Smooth muscle cell (in vitro differentiated cells): ENCODE data around the gene KCNK4. TPM values are rescaled to one million over a fixed set of nuclear protein-coding genes. Genes with fewer than 3 reads are reported as not detected.

Experiments
- DNase-seq: peaks from one replicate; lab custom pipeline; 2025; ENCODE audit not compliant: unreplicated experiment; lab: John Stamatoyannopoulos, UW
- H2AFZ ChIP-seq: fragments of 200-600 bp; sonication (generic); 2 replicates; pipeline ENCODE4 v1.6.0; 2016; ENCODE audit warnings: antibody characterized with exemption, low read depth, mild to moderate bottlenecking
- H3F3A ChIP-seq: fragments of 200-600 bp; sonication (generic); 2 replicates; pipeline ENCODE4 v1.6.0; 2017; ENCODE audit warnings: antibody characterized with exemption, low read depth
- H3K27ac ChIP-seq: fragments of 200-600 bp; sonication (generic); 2 replicates; pipeline ENCODE4 v1.5.1; 2016; ENCODE audit warnings: low read depth, mild to moderate bottlenecking
- H3K27me3 ChIP-seq: fragments of 200-600 bp; sonication (generic); 2 replicates; pipeline ENCODE4 v1.6.1; 2016; ENCODE audit warnings: low read depth, mild to moderate bottlenecking
- H3K36me3 ChIP-seq: fragments of 200-600 bp; sonication (generic); 2 replicates; pipeline ENCODE4 v1.5.1; 2016; ENCODE audit warnings: low read depth
- H3K4me1 ChIP-seq: fragments of 200-600 bp; sonication (generic); 2 replicates; pipeline ENCODE4 v1.5.1; 2016; ENCODE audit warnings: low read depth
- H3K4me2 ChIP-seq: fragments of 200-600 bp; sonication (generic); 2 replicates; pipeline ENCODE4 v1.6.0; 2016; ENCODE audit warnings: mild to moderate bottlenecking
- H3K4me3 ChIP-seq: fragments of 200-600 bp; sonication (generic); 2 replicates; pipeline ENCODE4 v1.5.1; 2016; ENCODE audit warnings: mild to moderate bottlenecking
- H3K79me2 ChIP-seq: fragments of 200-600 bp; sonication (generic); 2 replicates; pipeline ENCODE4 v1.6.0; 2016; ENCODE audit warnings: low read depth, mild to moderate bottlenecking
- H3K9ac ChIP-seq: fragments of 200-600 bp; sonication (generic); 2 replicates; pipeline ENCODE4 v1.6.0; 2016; ENCODE audit warnings: low read depth
- H3K9me3 ChIP-seq: fragments of 200-600 bp; sonication (generic); replicated peaks from 2 replicates; pipeline ENCODE4 v1.5.1; 2016; ENCODE audit warnings: low read depth
- H4K20me1 ChIP-seq: fragments of 200-600 bp; sonication (generic); 2 replicates; pipeline ENCODE4 v1.6.0; 2016; ENCODE audit warnings: low read depth
- CTCF ChIP-seq: fragments of 200-600 bp; sonication (generic); IDR thresholded peaks from 2 replicates; pipeline ENCODE4 v1.5.1; 2017; ENCODE audit warnings: borderline replicate concordance, mild to moderate bottlenecking, antibody characterized with exemption; ENCODE audit not compliant: insufficient read depth, poor library complexity, severe bottlenecking
- WGBS: methylation state at CpG from one replicate; pipeline ENCODE4 v1.1.7; 2016; ENCODE audit warnings: low lambda C conversion rate; 5-methylcytosine and 5-hydroxymethylcytosine counted together
- polyA plus RNA-seq: library from polyadenylated mRNA; unstranded; fragments of >200 nt; fragmentation: Nextera tagmentation; extraction: Ambion mirVana; gene quantifications from 2 replicates; pipeline ENCODE4 v1.2.1, GENCODE V29; 2016
- total RNA-seq: library from RNA; depleted of rRNA; stranded (reverse); fragments of >200 nt; gene quantifications from 2 replicates; pipeline ENCODE4 v1.2.3, GENCODE V29; 2014

Gene KCNK4
- total and polyA plus RNA-seq, 2 experiments from 2014 or later: not detected

DNA sequence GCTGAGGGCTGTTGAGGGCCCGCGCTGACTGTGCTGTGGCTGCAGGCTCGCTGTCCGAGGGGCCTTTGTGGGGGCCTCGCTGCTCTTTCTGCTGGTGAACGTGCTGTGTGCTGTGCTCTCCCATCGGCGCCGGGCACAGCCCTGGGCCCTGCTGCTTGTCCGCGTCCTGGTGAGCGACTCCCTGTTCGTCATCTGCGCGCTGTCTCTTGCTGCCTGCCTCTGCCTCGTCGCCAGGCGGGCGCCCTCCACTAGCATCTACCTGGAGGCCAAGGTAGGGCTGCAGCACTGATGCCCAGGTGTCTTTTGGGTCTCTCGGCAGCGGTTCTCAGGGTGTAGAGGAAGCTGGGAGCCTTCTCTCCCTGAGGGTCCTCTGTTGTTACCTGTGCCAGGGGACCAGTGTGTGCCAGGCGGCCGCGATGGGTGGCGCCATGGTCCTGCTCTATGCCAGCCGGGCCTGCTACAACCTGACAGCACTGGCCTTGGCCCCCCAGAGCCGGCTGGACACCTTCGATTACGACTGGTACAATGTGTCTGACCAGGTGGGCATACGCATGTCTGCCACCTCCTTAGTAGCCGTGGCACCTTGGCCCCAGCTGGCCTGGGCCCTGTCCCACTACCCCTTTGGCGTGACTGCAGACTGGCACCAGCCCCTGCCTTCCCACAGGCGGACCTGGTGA lies 3.3 kb upstream of the KCNK4 start:
- no peaks in the 10 kb centered on the region for H3K36me3 ChIP-seq
- H2AFZ ChIP-seq: no peak overlapping the region
- H4K20me1 ChIP-seq: peaks cover 17% of the 10 kb centered on the region
- TF ChIP-seq CTCF: no peak
- H3K4me1 ChIP-seq: peaks cover 16% of the 10 kb centered on the region
- WGBS: 96% methylated on average over 33 of the region's 33 CpGs
- peaks cover 33% of the 10 kb centered on the region for H3K27me3 ChIP-seq
- H3K79me2 ChIP-seq: peaks cover 15% of the 10 kb centered on the region
- no peak for DNase-seq
- H3K9me3 ChIP-seq: no peaks in the 10 kb centered on the region
- H3F3A ChIP-seq: no peaks in the 10 kb centered on the region
- H3K4me3 ChIP-seq: no peak overlapping the region
- H3K27ac ChIP-seq: no peak overlapping the region
- H3K4me2 ChIP-seq: no peak overlapping the region
- no peak overlapping the region for H3K9ac ChIP-seq

- peaks cover 9% of the 10 kb centered on the region for H3K79me2 ChIP-seq
- peaks cover 20% of the 10 kb centered on the region for H4K20me1 ChIP-seq
- DNase-seq: no peak
- H3K9me3 ChIP-seq: no peaks in the 10 kb centered on the region
- H3K4me1 ChIP-seq: peaks cover 16% of the 10 kb centered on the region
- H3F3A ChIP-seq: no peaks in the 10 kb centered on the region
- H3K4me2 ChIP-seq: no peak overlapping the region
- no peak overlapping the region for H3K4me3 ChIP-seq
- TF ChIP-seq CTCF: no peak
- no peak overlapping the region for H3K9ac ChIP-seq
- WGBS: 96% methylated on average over 9 of the region's 9 CpGs
- H2AFZ ChIP-seq: no peak overlapping the region
- H3K27ac ChIP-seq: no peak overlapping the region
- no peaks in the 10 kb centered on the region for H3K36me3 ChIP-seq
- peaks cover 38% of the 10 kb centered on the region for H3K27me3 ChIP-seq
Measured at GRCh38 chr11:64288353-64288750, 2.8 kb upstream of the KCNK4 start.

DNA sequence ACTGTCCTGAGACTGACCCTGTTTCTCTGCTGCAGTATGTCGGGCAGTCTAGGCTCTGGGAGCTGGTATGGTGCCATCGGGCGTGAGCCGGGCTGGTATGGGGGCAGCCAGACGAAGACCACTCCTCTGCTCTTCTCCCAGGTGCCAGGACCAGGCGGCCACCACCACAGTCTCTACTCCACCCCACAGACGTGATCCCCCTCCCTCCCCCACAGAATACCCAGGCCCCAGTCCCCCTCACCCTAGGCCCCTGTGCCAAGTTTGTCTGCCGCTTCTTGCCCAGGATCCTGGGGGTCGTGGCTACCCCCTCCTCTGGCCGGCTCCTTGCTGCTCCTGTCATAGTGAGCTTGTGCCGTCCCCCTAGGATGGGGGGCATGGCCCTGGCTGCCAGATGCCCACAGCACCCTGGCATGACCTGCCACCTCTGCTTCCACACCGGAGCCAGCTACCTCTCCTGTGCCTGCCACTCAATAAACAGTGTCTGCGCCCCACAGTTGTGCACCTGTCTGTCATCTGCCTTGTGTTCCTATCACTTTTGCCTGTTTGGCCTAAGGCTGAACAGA lies 2.0 kb upstream of the KCNK4 start:
- WGBS: 95% methylated on average over 10 of the region's 13 CpGs
- H3F3A ChIP-seq: no peaks in the 10 kb centered on the region
- H3K36me3 ChIP-seq: no peaks in the 10 kb centered on the region
- peaks cover 9% of the 10 kb centered on the region for H3K4me1 ChIP-seq
- peaks cover 46% of the 10 kb centered on the region for H3K27me3 ChIP-seq
- H3K79me2 ChIP-seq: peaks cover 2% of the 10 kb centered on the region
- no peak overlapping the region for H3K27ac ChIP-seq
- no peak overlapping the region for H3K4me2 ChIP-seq
- H3K9me3 ChIP-seq: no peaks in the 10 kb centered on the region
- H2AFZ ChIP-seq: no peak overlapping the region
- H3K4me3 ChIP-seq: no peak overlapping the region
- no peak for DNase-seq
- H3K9ac ChIP-seq: no peak overlapping the region
- H4K20me1 ChIP-seq: peaks cover 20% of the 10 kb centered on the region
- no peak for TF ChIP-seq CTCF
